Stimulated activated memory B cell treated with anti-CD40 and anti-IgM and Interleukin-4, amounts not matched to agents 10 μg/mL and 1 μg/mL and 100 μg/mL, for 72 hours (primary cell): ENCODE measurements around the gene SYT6.
A peak's percentile ranks its signal among the peaks of the same experiment; 100 is the strongest.

Source experiments
- ATAC-seq: fragments of 150-1000 bp; cut with Tn5 transposase; 2 replicates; pipeline ENCODE4 v1.10.0; 2021
- H3K27ac Mint-ChIP-seq: one replicate; pipeline ENCODE4 v1.8.0; 2022; ENCODE audit warnings: mild to moderate bottlenecking, mixed read lengths
- H3K27me3 Mint-ChIP-seq: one replicate; pipeline ENCODE4 v1.8.0; 2022; ENCODE audit warnings: mixed read lengths
- H3K36me3 Mint-ChIP-seq: one replicate; pipeline ENCODE4 v1.8.0; 2022; ENCODE audit warnings: mixed read lengths
- H3K4me1 Mint-ChIP-seq: one replicate; pipeline ENCODE4 v1.8.0; 2022; ENCODE audit warnings: mixed read lengths
- H3K4me3 Mint-ChIP-seq: one replicate; pipeline ENCODE4 v1.8.0; 2022; ENCODE audit warnings: mild to moderate bottlenecking, moderate library complexity, mixed read lengths
- H3K9me3 Mint-ChIP-seq: one replicate; pipeline ENCODE4 v1.8.0; 2022; ENCODE audit warnings: mixed read lengths

The SYT6 gene

DNA sequence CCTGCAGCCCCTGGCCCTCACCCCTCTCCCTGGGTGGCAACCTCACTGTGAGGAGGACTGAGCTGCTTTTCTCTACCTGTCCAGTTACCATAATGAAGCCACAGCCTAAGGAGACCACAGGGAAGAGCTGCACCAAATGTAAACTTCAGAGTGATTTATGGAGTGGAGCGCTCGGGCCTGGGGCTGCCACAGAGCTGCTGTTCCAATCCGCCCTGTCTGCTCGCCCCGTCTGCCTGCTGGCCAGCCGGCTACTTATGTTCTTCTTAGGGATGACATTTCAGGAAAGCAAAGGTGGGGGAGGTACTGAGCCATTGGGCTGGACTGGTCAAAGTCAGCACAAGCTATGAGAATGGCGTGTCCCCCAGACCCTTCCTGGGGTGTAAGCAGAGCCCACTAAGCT, 17.9 kb downstream of the SYT6 start:
- Mint-ChIP-seq H3K36me3 (no peaks in the 10 kb centered on the region), H3K4me1 (no peaks in the 10 kb centered on the region), H3K27ac (no peak overlapping the region), H3K9me3 (no peaks in the 10 kb centered on the region), H3K4me3 (no peak overlapping the region), H3K27me3 (peaks cover 25% of the 10 kb centered on the region)
- no peak for ATAC-seq

DNA sequence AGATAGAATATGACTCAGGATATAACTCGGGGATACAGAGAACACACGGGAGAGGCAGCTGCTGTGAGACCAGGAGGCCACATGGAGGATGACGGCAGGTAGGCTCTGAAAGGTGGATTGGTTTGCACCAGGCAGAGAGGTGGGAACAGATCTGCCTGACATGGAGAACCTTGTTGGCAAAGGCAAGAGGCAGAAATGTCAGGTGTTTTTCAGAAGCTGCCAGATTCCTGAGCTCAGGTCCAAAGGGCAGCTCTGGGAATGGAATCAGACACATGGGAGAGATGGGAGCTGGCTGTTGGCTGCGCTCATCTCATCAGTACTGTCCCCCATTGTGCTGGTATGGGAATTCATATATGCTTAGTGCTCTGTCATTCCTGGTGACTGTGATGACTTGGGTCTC, 19.2 kb downstream of the SYT6 start:
- Mint-ChIP-seq H3K27me3 (peaks cover 37% of the 10 kb centered on the region), H3K9me3 (no peaks in the 10 kb centered on the region), H3K4me1 (no peaks in the 10 kb centered on the region), H3K4me3 (no peak overlapping the region), H3K36me3 (no peaks in the 10 kb centered on the region), H3K27ac (no peak overlapping the region)
- no peak for ATAC-seq

DNA sequence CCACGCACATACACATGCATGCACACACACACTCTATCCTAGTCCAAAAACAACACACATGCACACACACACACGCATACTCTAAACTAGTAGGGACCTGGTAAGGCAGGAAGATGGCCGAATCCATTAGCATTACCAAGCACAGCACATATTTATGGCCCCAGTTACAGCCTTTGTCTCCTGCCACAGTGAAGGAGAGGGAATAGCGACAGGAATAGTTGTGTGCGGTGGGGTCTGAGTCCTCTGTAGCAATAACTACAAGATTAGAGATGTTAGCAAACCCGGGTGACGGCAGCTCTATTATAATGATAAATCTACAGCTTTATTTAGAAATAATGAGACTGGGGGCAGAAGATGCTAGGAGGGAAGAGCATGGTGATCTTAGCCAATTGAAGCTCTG, 20.5 kb downstream of the SYT6 start:
- H3K4me3 Mint-ChIP-seq, result no peak overlapping the region
- no peak for ATAC-seq

DNA sequence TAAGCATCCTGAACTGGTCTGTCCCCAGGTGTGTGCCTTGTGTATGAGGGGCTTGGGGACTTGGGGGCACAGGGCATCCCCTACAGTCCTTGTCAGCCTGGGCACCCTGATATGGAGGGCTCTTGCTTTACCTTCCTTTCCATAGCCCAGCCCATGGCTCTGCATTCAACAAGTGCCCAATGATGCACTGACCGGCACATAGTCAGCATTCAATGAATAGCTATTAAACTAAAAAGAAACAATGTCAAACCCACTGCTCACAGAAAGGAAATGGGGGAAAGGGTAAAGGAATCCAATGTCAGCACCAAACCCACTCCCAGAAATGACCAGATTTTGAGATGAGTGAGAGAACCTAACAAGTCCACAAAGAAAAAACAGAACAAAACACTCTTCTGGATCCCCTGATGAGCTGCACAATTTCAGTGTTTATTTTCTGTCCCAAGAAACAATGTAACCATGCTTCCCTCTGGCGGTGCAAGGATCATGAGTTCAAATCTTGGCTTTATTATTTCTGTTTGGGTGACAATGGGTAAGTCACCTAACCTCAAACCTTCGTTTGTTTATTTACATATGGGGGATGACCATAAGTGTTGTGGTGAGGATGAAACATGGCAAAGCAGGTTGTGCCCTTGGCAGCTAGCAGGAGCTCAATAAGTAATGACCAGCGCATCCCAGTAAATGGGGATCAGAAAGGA, 22.0 kb downstream of the SYT6 start:
- peaks cover 34% of the 10 kb centered on the region for H3K27me3 Mint-ChIP-seq
- H3K36me3 Mint-ChIP-seq, result no peaks in the 10 kb centered on the region
- H3K4me3 Mint-ChIP-seq, result no peak overlapping the region
- H3K9me3 Mint-ChIP-seq, result no peaks in the 10 kb centered on the region
- ATAC-seq, result no peak
- no peaks in the 10 kb centered on the region for H3K4me1 Mint-ChIP-seq
- H3K27ac Mint-ChIP-seq, result no peak overlapping the region

More for the DNA sequence above, 20.5 kb downstream of the SYT6 start:
- Mint-ChIP-seq H3K27me3 (peaks cover 47% of the 10 kb centered on the region), H3K36me3 (no peaks in the 10 kb centered on the region), H3K4me1 (no peaks in the 10 kb centered on the region), H3K27ac (no peak overlapping the region), H3K9me3 (no peaks in the 10 kb centered on the region)

DNA sequence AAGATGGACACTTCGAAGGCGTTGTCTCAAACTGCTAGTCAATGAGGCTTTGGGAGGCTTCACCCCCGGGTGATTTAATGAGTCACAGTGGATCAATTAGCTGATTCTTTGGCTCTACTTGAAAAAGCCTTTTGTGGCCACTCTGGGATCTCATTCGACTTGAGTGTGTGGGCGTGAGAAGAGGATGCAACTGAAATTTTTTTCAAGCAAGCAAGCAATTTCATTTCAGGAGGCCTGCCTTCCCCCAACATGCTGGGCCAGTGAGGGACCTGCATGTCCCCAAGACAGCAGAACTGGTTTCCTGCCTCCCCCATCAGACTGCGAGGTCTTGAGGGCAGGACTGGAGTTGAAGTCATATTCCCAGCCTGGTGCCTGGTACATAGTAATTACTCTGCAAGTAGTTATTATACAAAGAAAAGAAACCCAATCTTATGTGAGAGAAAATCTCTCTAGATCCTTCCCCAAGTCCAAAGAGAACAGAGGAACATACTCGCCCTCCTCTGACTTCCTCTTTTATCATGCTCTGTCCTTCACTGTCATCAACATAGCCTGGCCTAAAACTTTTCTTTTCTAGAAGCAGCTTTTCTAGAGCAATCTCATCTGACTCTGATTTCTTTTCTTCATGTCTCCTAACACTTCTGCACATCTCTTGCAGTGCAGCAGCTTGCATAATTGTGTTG, 22.7 kb downstream of the SYT6 start:
- peaks cover 31% of the 10 kb centered on the region for H3K27me3 Mint-ChIP-seq
- ATAC-seq, result no peak
- no peak overlapping the region for H3K27ac Mint-ChIP-seq
- no peaks in the 10 kb centered on the region for H3K4me1 Mint-ChIP-seq
- no peaks in the 10 kb centered on the region for H3K36me3 Mint-ChIP-seq
- H3K4me3 Mint-ChIP-seq, result no peak overlapping the region
- no peaks in the 10 kb centered on the region for H3K9me3 Mint-ChIP-seq

DNA sequence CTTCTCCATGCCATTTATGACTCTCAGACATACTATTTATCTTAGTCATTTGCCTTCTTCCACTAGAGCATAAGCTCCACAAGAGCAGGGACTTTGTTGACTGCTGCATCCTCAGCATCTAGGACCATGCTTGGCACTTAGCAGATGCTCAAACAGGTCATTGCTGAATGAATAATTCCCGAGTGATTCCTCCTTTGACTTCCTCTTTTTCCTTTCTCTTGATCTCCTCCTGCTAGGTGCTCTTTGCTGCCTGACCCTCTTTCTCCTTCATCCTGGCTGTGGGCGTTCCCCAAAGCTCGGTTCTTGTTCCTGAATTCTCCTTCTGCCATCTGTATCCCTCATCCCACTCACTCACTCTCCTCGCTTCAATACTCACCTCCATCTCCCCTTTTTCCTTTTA, 23.5 kb downstream of the SYT6 start:
- no peaks in the 10 kb centered on the region for H3K4me1 Mint-ChIP-seq
- H3K27me3 Mint-ChIP-seq, result peaks cover 31% of the 10 kb centered on the region
- H3K27ac Mint-ChIP-seq, result no peak overlapping the region
- H3K36me3 Mint-ChIP-seq, result no peaks in the 10 kb centered on the region
- H3K9me3 Mint-ChIP-seq, result no peaks in the 10 kb centered on the region
- no peak overlapping the region for H3K4me3 Mint-ChIP-seq
- no peak for ATAC-seq

DNA sequence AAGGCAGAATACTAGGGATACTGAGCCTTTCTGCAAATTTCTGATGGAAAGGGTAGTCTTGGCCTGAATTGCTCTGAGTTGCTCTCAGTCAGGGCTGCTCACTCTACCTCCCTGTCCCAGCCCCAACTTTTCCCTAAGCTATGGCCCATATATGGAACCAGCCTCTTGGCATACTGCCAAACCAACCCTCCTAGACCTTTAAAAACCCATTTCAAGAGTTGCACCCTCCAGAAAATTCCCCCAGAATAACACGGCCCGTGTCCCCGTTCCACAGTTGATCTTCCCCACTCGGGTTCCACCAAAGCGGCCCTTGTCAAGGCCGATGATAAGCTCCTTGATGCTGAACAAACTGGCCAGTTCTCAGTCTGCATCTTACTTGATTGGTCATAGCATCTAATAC, 25.4 kb downstream of the SYT6 start:
- no peak overlapping the region for H3K4me3 Mint-ChIP-seq
- no peak for ATAC-seq
- peaks cover 41% of the 10 kb centered on the region for H3K27me3 Mint-ChIP-seq
- no peaks in the 10 kb centered on the region for H3K4me1 Mint-ChIP-seq
- H3K9me3 Mint-ChIP-seq, result no peaks in the 10 kb centered on the region
- H3K27ac Mint-ChIP-seq, result no peak overlapping the region
- no peaks in the 10 kb centered on the region for H3K36me3 Mint-ChIP-seq

DNA sequence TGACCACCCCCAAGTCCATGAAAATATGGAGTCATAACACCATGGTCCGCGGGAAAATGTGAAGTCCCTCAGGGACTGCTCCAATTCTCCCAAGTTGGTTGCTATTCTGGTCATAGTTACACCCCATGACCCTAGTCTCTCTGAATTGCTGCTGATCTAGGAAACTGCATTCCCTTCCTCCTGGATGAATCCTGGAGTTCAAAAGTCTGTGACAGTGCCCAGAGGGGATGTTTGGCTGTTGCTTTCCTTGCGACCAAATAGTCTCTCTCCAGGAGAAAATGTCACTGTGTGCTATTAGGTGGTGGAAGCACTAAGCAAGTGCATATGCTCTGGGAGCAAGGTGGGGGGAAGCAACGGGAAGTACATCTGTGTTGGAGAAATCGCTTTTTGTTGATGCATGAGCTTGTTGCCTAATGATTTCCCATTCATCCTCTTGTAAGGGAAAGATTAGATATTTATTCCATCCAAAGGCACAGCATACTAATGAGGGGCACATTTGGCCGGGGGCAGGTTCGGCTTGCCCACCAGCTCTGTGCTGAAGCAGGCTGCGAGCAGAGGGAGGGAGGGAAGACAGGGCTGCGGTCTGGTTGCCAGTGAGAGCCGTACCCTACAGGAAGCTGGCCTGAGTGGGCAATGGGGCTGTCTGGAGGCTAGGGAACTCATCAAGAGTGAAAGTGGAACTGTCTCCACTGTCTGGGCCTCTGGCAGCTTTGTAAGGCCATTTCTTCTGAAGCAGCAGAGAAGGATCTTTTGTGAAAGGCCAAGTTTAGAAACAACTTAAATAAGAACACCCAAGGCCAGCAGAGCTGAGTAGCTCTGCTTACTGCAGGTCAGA, 27.2 kb downstream of the SYT6 start:
- H3K9me3 Mint-ChIP-seq, result no peaks in the 10 kb centered on the region
- peaks cover 38% of the 10 kb centered on the region for H3K27me3 Mint-ChIP-seq

DNA sequence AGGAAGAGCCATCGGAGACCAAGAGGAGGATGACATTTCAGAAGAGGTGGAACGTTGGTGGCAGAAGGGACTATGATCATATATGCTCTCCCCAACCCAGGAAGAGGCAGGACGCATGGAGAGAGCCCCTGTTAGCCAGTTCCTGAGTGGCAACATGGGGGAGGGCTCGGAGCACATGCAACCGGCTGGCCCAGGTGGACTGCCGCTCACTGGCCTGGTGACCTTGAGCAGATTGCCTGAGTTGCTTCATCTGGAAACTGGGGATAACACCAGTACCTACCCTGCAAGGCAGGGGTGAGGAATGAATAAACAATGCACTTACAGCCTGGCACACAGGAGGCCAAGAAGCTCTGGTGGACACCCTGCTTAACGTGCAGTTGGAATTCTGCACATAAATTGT, 29.0 kb downstream of the SYT6 start:
- Mint-ChIP-seq H3K27me3 (peaks cover 26% of the 10 kb centered on the region), H3K9me3 (no peaks in the 10 kb centered on the region), H3K4me3 (no peak overlapping the region), H3K27ac (no peak overlapping the region), H3K4me1 (no peaks in the 10 kb centered on the region), H3K36me3 (no peaks in the 10 kb centered on the region)
- no peak for ATAC-seq

More for the DNA sequence above, 27.2 kb downstream of the SYT6 start:
- H3K36me3 Mint-ChIP-seq, result no peaks in the 10 kb centered on the region
- ATAC-seq, result peak; percentile 42
- no peaks in the 10 kb centered on the region for H3K4me1 Mint-ChIP-seq
- no peak overlapping the region for H3K4me3 Mint-ChIP-seq
- H3K27ac Mint-ChIP-seq, result no peak overlapping the region

DNA sequence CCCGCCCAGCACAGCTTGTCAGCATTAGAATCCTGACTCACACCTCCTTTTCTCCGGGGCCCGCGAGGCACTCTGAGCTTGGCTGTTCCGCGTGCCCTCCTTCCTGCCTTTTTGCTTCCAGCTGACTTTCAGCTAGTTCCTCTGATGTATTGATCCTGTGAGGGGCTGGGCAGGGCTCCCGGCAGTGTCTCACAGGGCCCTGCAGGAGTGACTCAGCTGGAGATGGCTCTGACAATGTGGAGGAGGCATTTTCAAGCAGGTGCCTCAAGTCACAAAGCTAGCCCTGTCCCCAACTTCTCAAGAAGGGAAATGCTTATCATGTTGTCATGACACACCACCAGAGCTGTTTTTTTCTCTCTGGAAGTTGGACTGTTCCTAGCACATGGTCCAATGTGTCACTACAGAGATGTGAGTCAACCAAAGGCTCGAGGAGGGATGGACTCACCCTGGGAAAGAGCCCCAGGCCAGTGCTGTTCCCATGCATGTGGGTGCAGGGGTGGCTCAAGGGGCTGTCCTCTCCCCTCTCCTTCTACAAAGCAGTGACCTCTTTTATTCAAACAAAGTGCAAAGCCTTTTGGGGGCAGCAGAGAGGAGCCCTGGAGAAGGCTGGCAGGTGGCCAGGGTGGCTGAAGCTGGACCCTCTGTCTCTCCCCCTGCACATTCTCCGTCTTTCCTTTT, 30.6 kb downstream of the SYT6 start:
- H3K4me1 Mint-ChIP-seq, result no peaks in the 10 kb centered on the region
- no peak overlapping the region for H3K27ac Mint-ChIP-seq
- no peaks in the 10 kb centered on the region for H3K9me3 Mint-ChIP-seq
- no peak for ATAC-seq
- peaks cover 26% of the 10 kb centered on the region for H3K27me3 Mint-ChIP-seq
- no peak overlapping the region for H3K4me3 Mint-ChIP-seq
- H3K36me3 Mint-ChIP-seq, result no peaks in the 10 kb centered on the region

DNA sequence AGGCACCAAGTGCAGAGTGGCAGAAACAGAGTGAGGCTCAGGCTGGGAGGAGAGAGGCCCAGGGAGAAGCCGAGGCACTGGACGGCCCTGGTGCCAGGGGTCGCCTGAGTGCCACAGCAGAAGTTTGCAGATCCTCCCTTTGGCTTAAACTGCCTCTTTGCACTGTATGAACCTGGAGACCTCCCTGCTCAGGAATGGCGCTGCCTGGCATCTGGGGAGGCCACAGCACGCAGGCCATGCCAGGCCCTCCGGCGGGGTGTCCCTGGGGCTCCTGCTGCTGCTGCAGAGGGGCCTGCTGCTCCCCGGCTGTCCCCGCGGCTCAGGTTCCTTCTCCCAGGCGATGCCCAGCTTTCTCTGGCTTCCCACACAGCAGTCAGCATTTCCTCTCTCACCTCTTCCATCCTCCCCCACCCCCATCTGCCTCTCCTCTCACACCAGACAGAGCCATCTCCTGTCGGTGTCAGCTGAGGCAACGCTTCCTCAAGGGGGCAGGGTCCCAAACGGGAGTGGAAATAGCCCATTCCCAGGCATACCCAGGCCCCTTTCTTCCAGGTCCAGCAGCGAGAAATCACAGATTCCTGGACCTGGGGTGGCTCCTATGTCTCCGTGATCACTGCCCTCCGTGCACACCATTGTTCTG, 35.2 kb downstream of the SYT6 start:
- Mint-ChIP-seq H3K27me3 (peaks cover 25% of the 10 kb centered on the region), H3K4me3 (no peak overlapping the region), H3K9me3 (no peaks in the 10 kb centered on the region), H3K27ac (no peak overlapping the region), H3K36me3 (no peaks in the 10 kb centered on the region), H3K4me1 (peaks cover 7% of the 10 kb centered on the region)
- ATAC-seq, result no peak

DNA sequence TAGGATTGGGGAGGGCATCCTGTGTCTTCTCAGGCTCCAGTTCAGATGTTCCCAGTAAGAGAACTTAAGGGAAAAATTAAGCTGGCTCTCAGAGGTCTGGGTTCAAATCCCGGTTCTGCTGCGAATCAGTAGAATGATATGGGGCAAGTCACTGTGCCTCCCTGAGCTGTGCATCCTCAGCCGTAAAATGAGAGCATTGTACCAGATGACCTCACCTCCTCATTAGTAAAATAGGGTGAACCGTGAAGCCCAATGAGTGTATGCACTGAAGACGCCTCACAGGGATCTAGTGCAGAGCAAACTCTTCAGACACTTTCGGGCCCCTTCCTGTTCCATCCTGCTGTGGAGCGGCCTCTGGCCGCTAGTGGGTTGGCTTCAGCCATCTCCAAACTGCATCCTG, 36.0 kb downstream of the SYT6 start:
- Mint-ChIP-seq H3K4me1 (peaks cover 9% of the 10 kb centered on the region), H3K27ac (no peak overlapping the region), H3K27me3 (peaks cover 24% of the 10 kb centered on the region), H3K4me3 (no peak overlapping the region), H3K36me3 (no peaks in the 10 kb centered on the region), H3K9me3 (no peaks in the 10 kb centered on the region)
- ATAC-seq, result no peak

DNA sequence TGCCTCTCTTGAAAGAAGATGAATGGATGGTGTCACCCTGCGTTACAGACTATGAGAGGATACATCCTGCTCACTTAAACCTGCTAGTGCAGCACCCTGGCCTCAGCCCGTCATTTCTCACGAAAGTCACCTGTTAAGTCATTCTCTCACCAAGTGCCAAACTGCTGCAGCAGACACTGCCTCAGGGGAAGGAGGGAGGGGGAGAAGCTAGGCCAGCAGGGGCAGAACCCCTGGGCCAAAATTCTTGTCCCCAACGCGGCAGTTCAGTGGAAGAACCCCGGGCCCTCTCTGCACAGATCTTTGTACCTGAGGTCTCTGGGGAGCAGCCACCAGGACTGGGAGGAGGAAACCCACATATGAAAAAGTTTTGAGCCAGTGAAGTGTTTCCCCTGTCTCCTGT, 37.6 kb downstream of the SYT6 start:
- H3K27ac Mint-ChIP-seq, result no peak overlapping the region
- no peaks in the 10 kb centered on the region for H3K9me3 Mint-ChIP-seq
- peaks cover 9% of the 10 kb centered on the region for H3K4me1 Mint-ChIP-seq
- no peak for ATAC-seq
- H3K36me3 Mint-ChIP-seq, result no peaks in the 10 kb centered on the region
- no peak overlapping the region for H3K4me3 Mint-ChIP-seq
- peaks cover 24% of the 10 kb centered on the region for H3K27me3 Mint-ChIP-seq

DNA sequence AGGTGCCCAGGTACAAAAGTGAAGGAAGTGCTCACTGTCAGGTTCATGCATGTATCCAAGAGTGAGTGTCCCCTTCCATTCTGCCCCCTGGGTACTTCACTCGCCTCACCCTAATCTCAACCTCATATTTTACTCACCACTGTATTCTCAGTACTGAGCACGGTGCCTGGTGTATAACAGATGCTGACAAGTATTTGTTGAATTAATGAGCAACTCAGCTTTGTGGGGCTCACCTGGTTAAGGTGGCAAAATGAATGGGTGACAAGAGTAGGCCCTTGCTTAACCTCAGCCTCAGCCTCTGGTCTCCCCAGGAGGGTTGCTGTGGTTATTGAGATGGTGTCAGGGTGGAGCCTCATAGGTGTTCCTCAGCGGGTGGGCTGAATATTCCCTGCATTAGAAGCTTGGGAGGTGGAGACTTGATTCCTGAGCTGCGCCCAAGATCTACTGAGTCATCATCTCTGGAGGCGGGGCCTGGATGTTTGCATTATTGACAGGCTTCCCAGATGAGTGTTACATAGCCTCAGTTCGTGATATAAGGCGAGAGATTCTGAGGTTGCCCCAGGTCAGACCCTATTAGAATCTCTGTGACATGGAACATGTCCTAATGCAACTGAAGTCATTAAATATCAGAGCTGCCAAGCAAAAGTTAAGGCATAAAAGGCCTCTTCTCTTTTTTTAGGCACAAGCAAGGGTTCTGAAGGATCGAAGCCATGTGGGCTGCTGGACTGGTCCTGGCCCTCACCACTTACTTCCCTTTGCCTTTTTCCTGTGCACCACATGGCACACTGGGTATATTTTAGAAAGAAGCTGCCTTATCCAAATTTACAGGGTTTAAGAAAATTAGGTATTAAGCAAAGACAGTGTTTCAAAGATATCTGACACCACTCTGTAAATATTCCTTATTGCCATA, 39.2 kb downstream of the SYT6 start:
- Mint-ChIP-seq H3K27me3 (peaks cover 24% of the 10 kb centered on the region), H3K36me3 (no peaks in the 10 kb centered on the region), H3K4me3 (no peak overlapping the region), H3K9me3 (no peaks in the 10 kb centered on the region), H3K27ac (no peak overlapping the region), H3K4me1 (peaks cover 9% of the 10 kb centered on the region)
- ATAC-seq, result no peak
